ENCODE data around the gene SLC36A2.
"Not testable (repeated sequence)": the region's sequence is repeated elsewhere in the genome, so short reads cannot be mapped to it uniquely, and the experiment has no call there.

SLC36A2 gene

DNA sequence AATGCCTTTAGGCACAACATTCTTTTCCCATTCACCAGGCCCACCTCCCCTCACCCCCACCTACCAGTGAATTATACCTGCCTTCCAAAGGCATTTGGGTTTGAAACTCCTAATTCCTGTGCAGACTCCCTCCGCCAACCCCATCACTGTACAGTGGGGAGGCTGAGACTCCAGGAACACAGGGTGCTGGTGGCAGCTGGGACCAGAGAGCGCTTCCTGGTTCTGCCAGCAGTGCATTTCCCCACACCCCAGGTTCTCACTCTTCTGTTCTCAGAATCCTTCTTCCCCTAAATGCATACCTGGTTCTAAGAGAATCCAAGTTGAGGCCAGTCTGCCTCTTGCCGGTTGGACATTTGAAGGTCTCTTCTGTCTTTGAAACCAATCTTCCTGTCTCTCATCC, 21.1 kb downstream of the SLC36A2 start:
- no peak for DNase-seq (ENCODE audit: low read depth)

DNA sequence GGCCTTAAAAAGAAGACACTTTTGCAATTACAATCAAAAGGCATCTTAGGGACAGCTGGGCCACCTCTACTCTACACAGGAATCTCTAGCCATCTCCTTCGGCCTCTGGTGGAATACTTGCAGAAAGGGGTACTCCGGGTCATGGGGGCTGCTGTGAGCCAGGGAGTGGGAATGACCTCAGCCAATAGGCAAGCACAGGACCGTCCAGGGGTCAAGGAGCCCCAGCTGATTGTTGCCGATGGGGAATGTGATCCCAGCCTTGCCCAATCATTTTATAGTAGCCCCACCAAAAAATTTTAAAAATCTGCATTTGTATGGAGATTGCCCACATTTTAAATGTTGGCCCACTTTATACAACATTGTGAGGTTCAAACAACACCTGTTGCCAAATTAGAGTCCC, 26.9 kb downstream of the SLC36A2 start:
- no peak for DNase-seq (ENCODE audit: low read depth)

DNA sequence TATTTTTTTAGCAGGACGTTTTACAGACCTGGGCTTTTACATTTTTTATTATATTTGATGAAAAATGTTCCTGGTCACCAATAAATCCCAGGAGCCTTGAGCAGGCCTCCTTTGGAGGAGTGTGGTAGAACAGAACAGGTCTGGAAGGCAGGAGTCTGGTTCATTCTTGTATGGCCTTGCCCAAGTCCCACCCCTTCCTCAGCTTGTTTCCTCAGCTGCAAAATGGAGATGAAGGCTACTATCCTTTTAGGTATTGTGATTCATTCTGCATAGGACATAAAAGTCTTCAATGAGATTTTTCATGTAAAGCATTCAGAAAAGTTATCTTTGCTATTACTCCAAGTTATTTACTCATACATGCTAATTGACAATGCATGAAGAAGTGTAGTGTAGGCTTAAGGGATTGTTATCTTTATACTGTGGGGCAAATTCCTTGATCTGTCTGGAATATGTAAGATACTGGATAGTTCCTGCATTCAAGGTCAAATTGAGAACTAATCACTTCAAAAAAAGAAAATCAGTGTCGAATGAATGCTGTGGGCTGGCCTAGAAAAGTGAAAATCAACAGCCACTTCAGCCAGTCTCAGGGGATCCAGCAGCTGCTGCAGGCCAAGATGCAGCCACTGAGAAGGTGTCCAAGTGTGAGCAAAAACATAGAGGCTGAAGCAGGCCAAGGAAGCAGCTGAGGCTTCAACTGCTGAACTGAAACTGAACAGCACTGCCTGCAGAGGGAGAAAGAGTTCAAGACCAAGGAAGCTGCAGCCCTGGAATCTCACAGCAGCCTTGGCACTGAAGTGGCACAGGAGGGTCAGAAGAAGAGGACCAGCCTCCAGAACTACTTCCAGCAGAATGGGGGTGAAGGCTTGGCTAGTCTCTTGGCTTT, 28.3 kb downstream of the SLC36A2 start:
- no peak for DNase-seq (ENCODE audit: low read depth)

DNA sequence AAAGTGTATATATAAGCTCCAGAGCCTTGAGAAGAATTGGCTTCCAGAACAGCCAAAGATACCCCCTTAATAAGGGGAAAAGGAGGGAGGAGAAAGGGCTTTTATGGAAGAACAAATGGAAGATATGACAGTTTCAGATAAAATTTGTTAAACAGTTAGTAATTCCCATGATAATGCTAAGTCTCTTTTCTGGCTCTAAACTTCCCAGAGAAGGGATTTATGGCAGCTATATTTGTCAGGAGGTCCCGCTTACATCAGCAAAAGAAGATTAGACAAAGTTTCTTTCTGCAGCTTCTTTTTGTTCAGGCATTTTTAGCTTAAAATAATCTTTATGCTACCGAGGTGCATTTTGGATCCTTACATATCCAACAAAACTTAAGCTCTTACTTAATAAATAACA, 29.5 kb downstream of the SLC36A2 start:
- DNase-seq (ENCODE audit: low read depth): no peak

DNA sequence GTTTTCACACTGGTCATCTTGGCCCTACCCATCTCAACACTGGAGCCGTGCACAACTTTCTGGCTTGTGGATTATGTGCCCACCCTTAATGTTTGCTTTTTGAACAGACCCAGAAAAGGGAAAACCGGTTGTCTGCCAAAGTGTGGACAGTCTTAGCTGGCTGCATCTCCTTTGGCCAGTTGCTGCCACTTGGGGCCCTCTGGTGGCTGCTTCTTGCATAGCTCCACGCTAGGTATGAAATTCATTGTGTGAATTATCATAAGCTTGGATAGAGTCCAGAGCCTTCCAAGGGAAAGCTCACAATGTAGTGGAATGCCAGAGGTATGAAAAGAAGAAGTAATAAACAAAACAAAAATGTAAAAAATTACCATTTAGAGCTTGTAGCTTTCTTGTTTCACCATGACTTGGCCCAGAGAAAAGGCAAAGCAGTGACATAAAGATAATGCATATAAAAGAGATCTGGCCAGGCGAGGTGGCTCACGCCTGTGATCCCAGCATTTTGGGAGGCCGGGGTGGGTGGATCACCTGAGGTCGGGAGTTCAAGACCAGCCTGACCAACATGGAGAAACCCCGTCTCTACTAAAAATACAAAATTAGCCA, 31.3 kb downstream of the SLC36A2 start:
- peak; percentile 3 for DNase-seq (ENCODE audit: low read depth)

DNA sequence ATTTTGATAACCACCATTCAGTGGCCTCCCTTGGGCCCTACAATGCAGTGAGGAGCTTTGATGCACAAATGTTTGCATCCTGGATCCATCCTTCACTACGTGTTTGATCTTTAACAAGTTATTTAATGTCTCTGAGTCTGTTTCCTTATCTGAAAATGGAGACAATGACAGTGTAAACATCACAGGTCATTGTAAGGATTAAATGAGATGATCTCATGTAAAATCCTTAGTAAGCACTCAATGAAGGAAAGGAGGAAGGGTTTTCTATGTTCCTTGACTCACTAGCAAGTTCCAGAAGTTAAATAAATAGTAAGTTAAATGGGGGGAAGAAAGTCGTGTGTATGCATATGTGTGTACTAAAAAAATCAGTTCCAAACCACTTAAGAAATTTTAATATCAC, 34.0 kb downstream of the SLC36A2 start:
- no peak for DNase-seq (ENCODE audit: low read depth)

DNA sequence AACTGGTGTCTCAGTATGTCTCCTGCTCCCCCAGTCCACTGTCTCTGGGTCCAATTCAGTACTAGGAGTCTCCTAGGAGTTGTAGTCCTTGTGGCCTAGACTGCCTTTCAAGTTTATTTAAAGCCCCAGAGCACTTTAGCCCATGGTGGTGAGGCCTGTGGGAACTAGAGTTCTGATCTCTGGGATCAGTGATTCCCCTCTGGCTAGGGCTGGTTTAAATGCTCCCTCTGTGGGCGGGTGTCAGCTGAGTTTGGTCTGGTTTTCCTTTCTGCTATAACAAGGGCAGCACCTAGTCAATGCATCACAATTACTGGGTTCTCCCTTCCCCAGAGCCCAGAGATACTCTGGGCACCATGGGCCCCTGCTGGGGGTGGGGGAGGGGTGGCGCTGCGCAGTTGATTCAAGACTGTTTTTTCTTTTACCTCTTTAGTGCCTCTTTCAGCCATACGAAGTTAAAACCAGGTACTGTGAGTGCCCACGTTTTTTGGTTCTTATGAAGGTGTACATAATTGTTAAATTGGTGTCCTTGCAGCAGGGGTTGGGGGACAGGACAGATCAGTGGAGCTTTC, 34.5 kb downstream of the SLC36A2 start:
- no peak for DNase-seq (ENCODE audit: low read depth)

DNA sequence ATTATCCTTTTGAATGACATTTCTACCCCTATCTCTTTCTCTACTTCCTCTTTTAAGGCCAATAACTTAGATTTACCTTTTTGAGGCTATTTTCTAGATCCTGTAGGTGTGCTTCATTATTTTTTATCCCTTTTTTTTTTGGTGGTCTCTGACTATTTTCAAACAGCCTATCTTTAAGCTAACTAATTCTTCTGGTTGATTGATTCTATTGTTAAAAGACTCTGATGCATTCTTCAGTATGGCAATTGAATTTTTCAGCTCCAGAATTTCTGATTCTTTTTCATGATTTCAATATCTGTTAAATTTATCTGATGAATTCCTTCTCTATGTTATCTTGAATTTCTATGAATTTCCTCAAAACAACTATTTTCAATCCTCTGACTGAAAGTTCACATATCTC, 36.4 kb downstream of the SLC36A2 start:
- DNase-seq (ENCODE audit: low read depth): no peak

DNA sequence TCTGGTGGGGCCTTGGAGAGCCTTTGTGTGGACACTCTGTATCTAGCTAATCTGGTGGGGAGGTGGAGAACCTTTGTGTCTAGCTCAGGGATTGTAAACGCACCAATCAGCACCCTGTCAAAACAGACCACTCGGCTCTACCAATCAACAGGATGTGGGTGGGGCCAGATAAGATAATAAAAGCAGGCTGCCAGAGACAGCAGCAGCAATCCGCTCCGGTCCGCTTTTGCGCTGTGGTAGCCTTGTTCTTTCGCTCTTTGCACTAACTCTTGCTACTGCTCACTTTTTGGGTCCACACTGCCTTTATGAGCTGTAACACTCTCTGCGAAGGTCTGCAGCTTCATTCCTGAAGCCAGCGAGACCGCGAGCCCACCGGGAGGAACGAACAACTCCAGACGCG, 37.5 kb downstream of the SLC36A2 start:
- not testable (repeated sequence) for DNase-seq (ENCODE audit: low read depth)

DNA sequence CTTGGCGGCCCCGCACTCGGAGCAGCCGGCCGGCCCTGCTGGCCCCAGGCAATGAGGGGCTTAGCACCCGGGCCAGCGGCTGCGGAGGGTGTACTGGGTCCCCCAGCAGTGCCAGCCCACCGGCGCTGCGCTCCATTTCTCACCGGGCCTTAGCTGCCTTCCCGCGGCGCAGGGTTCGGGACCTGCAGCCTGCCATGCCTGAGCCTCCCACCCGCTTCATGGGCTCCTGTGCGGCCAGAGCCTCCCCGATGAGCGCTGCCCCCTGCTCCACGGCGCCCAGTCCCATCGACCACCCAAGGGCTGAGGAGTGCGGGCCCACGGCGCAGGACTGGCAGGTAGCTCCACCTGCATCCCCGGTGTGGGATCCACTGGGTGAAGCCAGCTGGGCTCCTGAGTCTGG, 38.1 kb downstream of the SLC36A2 start:
- DNase-seq (ENCODE audit: low read depth): not testable (repeated sequence)

DNA sequence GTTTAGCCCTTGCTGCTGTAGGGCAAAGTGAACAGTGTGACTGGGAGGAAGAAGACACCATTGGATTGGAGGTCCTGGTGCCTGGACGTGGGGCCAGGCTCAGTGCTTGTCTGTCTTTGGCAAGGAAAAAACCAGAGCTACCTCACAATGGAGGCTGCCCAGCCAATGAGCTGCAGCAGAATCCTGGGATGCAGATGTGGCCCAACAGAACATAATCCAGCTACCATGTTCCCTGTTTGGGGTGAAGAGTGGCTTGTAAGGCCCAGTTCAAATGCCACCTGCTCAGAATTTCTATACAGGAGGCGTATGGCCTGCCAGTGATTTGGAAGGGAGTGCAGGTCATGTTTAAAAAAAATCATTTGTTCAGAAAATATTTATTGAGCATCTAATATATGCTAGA, 43.7 kb downstream of the SLC36A2 start, which contains the start of gene SLC36A3:
Gene SLC36A3, minus strand, starts transcription at position 101 of the 400 bp plus-strand sequence. CDS start 412 bp downstream, outside the sequence.
- DNase-seq (ENCODE audit: low read depth): no peak

DNA sequence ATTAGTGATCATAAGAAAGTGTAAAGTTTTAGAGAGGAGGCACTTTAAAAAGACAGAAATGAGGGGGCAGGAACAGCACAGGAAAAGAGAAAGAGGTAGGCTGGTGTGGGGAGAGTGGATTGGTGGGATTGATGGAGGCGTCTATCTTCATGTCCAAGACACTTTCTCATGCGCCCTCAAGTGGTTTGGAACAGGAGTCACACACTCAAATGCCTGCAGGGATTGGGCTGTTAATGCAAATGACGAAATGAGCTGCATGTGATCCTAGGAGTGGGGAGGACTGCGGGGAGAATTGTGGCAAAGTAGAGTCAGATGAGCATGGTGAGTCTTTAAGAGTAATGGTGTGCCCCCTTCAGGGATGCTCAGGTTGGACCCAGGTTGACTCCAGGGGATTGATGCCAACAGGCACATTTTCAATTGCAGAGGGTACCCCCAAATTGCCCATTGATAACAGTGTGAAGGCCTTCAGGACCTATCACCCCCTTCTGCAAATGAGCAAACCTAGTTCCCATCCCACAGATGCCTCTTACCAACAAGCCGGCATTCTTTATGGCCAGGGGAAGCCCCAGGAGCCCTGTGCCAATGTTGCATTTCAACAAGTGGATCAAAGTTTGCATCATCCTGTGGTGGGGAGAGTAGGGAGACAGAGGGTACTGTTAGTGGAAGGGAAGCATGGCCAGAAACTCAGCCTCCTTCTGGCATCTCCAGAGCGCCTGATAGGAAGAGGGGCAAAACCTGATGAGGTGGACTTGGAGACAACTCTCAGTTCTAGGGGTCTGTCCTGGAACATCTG, 49.1 kb downstream of the SLC36A2 start:
- DNase-seq (ENCODE audit: low read depth): no peak

DNA sequence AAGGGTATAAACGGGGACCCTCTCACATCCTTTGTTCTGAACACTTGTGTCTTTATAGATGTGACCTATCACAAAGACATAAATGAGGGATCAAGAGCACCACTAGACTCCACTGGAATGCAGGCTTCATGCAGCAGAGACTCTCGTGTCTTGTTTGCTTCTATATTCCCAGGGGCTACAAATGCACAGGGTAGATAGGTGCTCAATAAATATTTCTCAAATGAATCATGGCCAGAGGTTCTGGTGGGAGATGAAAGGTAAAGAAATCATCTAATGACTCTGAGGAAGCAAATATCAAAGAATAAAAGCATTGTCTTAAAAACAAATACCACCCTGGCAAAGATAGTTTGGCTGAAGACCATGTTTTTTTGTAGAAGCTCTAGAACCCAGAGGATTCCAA, 50.4 kb downstream of the SLC36A2 start:
- no peak for DNase-seq (ENCODE audit: low read depth)

DNA sequence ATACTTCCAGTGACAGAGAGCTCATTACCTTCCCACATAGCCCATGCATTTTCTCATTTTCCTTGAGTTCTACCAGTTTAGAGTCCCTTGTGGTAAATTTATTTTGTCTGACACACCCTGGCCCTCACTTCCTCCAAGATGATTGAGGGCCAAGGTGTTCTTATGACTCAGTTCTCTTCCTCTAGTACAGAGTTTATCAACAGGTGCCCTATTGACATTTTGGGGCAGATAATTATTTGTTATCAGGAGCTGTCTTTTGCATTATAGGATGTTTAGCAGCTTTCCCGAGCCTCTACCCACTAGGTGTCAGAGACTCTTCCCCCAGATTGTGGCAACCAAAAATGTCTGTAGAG, 50.9 kb downstream of the SLC36A2 start:
- no peak for DNase-seq (ENCODE audit: low read depth)

DNA sequence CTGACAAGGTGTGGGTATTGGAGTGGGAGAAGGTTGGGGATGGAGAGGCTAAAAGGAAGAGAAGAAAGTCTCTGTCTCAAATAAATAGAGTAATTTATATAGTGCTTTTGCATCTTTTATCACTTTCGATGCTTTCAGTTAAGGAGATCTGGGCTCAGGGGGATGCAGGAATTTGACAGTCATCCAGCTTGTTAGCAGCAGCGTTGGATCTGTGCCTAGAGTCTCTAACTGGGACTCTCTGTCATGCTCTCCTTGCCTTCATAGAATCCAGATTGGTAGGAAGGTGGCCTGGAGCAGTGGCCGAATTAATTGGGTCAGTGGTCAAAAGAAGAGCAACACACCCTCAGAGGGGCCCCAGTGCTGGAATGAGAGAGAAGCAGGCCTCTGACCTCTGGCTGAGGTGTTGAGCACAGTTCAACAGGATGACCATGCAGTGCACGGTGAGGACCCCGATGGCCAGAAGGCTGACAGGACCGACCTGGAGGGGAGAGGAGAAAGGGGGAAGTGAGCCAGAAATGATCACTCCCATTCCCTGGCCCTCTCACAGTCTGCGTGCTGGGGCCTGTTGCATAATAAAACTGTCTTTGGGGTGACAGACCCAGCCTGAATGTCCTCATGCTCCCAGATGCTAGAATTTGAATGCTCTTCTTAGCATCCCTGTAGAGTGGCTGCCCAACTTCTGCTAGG, 51.4 kb downstream of the SLC36A2 start:
- no peak for DNase-seq (ENCODE audit: low read depth)

DNA sequence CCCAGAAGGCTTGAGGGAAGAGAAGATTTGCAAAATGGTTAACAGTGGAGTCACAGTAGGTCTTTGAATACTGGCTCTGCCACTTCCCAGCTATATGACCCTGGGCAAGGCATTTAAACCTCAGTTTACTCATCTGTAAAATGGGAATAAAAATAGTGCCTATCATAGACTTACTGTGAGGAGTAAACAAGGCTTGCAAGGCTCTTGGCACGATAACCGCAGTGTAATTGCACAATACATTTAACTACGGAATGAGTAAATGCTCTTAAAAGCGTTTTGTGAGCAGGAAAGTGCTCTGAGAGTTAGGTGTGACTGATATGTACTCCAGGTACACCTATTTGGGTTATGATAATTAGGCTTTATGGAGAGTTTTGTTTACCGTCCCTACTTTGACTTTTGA, 52.2 kb downstream of the SLC36A2 start:
- DNase-seq (ENCODE audit: low read depth): no peak

DNA sequence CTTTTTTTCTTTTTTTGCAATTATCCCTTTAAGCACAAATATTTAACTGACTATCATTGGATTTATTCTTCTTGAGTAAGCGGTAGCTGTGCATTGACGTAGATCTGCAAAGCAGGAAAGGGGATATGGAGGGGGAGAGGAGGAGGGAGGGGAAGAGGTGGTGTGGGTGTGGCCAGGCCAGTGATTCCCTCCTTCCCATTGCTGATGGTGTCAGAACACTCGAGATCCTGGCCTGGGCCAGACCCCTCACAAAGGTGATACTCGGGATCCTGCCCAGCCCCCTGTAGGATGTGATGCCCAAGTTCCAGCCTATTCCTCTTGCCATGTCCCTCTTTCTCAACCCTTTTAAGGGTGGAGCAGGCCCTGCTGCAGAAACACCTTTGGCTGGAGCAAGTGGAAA, 53.7 kb downstream of the SLC36A2 start:
- no peak for DNase-seq (ENCODE audit: low read depth)

DNA sequence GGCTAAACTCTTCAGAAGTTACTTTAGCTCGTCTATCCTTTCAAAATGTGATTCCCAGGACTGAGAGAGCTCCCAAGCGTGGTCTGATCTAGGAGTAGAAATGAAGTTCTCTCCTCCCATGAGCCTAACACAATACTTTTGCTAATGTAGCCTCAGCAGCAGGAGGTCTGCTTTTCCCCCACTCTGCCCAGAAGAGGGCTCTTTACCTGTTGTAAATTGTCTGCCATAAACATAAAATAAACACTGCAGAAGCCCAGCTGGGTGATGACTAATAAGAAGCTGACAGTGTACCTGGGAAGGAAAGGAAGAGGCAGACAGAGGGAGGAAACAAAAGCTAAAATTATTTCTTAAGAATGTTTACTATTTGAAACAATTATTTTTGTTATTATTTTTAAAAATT, 59.2 kb downstream of the SLC36A2 start:
- no peak for DNase-seq (ENCODE audit: low read depth)

DNA sequence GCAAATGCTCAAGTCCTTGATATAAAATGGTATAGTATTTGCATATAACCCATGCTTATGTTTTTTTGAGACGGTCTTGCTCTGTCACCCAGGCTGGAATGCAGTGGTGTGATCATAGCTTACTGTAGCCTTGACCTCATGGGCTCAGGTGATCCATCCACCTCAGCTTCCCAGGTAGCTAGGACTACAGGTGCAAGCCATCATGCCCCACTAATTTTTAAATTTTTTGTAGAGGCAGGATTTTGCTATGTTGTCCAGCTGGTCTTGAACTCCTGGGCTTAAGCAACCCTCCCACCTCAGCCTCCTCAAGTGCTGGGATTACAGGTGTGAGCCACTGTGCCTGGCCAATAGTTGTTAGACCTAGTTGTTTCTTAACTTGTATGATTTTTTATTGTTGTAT, 61.1 kb downstream of the SLC36A2 start:
- no peak for DNase-seq (ENCODE audit: low read depth)

DNA sequence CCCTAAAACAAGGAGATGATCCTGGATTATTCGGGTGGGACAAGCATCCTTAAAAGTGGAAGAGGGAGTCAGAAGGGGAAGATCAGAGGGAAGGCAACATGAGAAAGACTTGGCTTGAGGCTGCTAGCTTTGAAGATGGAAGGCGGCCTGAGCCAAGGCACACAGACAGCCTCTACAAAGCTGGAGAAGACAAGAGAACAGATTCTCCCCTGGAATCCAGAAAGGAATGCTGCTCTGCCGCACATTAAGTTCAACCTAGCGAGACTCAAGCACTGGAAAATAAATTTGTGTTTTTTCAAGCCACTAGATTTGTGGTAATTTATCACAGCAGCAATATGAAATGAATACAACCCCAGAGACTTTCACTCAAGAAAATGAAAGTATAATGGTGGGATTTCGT, 61.7 kb downstream of the SLC36A2 start:
- no peak for DNase-seq (ENCODE audit: low read depth)

DNA sequence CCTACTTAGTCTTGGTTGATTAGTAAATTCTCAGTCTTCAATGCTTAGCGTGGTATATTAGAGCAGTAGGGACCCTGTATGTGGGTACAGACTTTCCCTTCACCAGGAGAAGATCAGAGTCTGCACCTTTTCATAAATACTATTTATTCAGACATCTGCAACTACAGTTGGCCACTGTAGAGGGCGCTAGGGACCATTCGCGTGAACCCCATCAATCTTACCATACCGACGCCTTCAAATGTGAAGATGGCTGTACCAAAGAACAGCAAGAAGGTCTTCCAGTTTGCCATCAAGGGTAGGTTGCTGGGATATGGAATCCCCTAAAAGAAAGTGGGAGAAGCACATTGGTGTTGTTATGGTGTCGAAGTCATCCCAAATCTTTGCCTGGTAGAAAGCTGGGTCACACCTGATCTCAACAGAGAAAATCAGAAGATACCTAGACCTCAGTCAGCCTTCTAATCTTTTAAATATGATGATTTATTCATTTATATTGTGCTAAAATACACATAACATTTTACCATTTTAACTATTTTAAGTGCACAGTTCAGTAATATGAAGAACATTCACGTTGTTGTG, 62.9 kb downstream of the SLC36A2 start:
- DNase-seq (ENCODE audit: low read depth): no peak
